Measurements from ENCODE around the gene SOBP.
A peak's percentile ranks its signal among the peaks of the same experiment; 100 is the strongest.

The SOBP gene

DNA sequence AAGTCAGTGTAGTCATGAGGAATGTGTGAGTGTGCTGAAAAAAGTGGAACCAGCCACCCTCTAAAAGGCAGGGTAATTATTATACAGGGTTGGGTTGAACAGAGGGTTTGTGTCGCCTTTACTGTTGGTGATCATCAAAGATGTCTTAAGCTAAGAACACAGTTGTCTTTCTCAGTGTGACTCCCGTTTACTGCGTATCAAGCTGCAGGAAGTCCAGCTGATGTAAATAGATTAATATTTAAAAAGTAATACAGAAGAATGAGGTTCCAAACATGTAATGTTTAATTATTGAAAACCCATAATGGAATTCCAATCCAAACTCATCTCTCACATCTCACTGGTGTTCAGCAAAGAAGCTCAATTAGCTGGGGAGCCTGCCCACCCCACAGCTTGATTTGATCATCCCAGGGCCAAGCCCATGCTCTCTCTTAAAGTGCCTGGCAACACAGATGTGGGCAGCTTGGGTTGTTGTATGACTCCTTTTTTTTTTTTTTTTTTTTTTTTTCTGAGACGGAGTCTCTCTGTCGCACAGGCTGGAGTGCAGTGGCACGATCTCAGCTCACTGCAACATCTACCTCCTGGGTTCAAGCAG lies 127.5 kb downstream of the SOBP start:
- no peak for DNase-seq (ENCODE audit: low read depth in 2 of 2, low spot score in 1 of 2)

DNA sequence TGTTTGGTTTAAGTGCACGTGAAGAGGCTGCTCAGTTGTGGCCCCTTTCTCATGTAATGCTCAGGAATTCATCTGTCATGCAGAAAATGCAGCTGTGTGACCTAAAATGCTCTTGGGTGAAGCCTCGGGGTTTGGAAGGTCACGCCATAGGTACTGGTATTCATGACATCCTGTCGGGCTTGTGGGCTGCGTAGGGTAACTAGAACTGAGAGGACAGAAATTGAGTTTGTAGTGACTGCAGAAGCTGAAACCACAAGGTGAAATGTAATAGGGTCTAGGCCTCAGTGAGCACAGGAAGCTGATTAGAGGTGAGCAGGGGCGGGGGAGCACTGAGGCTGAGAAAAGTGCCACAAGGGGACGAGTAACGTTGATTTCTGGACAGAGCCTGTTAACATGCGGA lies 128.8 kb downstream of the SOBP start:
- peak in 1 of 2 donors; percentile 6 for DNase-seq (ENCODE audit: low read depth in 2 of 2, low spot score in 1 of 2)

DNA sequence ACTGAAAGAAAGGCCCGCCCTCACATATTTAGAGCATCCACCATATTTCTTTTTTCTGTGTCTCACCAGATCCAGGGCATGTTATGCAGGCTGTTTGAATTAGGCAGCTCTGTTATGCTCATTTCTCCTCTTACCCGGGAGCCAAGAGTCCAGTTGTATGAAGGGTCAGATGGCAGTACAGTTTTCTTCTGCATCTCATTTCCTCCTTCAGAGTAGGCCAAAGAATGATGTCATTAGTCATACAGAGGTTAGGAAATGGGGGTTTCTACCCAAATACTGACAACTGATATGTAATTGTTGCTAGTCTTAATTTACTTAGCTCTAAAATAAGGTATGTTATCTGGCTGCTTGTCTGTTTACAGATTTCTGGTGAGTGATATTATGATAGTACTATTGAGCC lies 130.8 kb downstream of the SOBP start:
- no peak for DNase-seq (ENCODE audit: low read depth in 2 of 2, low spot score in 1 of 2)

DNA sequence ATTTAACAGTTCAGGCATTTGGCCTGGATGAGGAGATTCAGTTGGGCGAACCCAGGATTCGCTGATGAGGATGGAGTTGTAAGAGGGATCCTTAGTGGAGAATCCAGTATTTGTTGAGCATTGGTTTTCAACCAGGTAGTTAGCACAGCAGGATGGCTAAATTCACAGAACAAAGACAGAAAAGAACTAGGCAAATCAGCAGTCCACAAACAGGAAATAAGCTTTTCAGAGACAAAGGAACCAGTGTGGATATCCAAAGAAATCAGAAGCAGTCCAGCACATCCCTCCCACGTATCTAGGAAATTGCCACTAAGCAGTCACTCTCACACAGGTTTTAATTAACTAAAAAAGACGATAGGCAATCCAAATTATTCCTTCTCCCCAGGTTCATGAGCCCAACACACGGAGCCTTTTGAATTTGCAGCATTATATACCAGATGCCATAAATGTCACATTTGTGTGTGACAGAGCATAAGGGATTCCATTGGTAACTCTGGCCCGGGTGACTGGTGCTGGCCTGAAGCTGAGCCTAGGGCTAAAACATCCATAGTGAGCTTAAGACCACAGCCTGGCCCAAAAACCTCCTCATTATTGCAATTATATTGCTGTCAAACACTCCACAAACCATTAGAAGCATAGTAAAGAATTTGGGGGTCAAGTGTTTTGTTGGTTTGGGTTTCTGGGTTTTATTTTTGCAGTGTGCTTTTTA lies 131.5 kb downstream of the SOBP start:
- no peak for DNase-seq (ENCODE audit: low read depth in 2 of 2, low spot score in 1 of 2)

DNA sequence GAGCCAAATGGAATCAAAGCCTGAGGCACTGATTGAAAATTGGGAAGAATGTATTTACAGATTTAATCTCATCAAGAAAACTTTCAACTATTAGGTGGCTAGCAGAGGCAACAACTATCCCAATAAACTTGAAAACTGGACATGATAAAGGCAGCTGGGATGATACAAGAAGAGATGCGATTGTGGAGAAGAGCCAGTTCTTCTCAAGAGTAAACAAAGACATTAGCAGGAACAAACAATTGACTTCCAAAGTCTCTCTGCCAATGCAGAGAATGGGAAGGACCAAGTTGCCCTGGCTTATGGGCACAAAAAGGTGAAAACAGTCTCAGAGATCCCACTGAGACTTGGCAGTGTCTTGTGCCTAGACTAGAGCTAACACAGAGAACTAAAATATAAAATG lies 132.4 kb downstream of the SOBP start:
- no peak for DNase-seq (ENCODE audit: low read depth in 2 of 2, low spot score in 1 of 2)

DNA sequence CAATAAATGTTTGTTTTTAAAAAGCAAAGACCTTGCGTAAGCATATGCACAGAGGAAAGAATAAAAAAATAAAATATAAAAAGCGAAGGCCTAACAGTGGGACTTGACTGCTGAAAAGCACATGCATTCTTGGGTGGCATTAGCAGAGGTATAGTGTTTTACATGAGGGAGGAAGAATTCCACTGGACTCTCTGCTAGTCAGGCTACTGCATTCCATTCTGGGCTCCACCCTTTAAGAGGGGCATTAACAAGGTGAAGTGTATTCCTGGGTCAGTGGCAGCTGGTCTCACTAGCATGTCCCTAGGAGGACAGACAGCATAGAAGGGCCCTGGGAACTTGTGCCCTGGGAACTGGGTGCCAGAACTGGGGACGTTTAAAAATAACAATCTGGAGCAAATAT lies 134.1 kb downstream of the SOBP start:
- DNase-seq (ENCODE audit: low read depth in 2 of 2, low spot score in 1 of 2), result no peak

DNA sequence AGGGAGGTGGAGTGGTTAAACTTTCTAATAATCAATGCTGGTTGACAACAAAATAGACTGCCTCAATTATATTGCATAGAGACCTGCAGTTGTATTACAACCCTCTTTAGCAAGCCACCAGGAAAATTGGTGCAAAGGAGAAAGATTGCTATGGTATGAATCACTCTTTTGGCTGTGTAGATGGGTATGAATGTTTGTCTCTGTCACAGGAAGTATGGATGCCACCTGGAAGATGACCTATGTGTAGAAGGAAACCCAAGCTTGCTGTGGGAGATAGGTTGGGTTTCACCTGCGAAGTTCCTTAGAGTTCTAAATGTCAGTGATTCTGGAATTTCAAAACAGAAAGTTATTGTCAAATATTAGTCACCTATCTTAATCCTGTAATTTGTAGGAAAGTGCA lies 134.6 kb downstream of the SOBP start:
- DNase-seq (ENCODE audit: low read depth in 2 of 2, low spot score in 1 of 2), result no peak

DNA sequence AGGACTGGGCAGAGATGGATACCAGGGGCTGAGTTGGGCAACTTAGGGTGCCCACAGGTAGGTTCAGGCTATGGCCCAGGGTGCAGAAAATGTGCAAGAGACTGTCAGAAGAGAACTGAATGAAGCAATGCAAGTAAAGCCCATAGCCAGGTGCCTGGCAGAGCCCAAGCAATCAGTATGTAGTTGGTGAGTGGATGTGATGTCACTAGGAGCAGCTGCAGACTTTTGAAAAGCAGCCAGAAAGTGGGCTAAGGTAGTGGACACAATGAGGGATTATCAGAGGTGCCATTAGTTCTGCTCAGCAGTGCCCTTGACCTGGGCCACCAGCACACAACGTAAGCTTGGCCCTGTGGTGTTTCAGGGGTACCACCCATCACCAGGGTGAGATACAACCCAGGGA lies 135.3 kb downstream of the SOBP start:
- no peak for DNase-seq (ENCODE audit: low read depth in 2 of 2, low spot score in 1 of 2)

DNA sequence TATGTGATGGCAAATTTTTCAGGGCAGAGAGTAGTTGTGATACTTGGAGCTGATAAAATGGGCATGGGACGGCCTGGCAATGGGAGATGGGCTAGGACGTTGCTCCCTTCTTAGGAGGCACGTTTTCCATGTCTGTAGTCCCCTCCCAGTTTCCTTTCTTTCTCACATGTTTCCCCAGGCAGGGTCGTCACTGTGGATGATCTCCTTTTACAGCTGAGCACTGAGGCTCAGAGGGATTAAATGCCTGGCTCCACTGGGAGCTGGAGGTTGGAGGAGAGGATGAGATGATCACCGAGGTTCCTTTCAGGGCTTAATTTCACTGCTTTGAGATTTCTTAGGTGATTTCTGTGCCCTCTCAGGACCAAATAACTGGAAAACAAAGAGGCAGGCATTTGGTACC lies 136.7 kb downstream of the SOBP start:
- no peak for DNase-seq (ENCODE audit: low read depth in 2 of 2, low spot score in 1 of 2)

DNA sequence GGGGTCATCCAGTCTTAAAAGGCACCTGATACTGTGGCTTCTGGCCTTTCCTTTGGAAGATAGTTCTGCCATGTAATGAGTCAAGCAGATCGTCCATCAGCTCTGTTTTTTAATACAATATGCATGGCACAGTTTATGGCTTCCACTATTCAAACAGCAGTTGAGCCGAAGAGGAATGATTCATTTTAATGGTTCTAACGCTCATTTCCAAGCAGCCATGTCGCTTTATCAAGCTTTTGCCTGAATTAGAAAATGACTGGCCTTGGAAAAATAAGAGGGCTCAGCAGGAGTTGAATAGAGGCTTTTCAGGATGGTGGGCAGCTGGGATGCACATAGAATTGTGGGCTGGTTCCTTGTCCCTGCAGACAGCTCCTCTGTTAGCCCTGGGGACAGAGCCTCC lies 138.1 kb downstream of the SOBP start:
- no peak for DNase-seq (ENCODE audit: low read depth in 2 of 2, low spot score in 1 of 2)

DNA sequence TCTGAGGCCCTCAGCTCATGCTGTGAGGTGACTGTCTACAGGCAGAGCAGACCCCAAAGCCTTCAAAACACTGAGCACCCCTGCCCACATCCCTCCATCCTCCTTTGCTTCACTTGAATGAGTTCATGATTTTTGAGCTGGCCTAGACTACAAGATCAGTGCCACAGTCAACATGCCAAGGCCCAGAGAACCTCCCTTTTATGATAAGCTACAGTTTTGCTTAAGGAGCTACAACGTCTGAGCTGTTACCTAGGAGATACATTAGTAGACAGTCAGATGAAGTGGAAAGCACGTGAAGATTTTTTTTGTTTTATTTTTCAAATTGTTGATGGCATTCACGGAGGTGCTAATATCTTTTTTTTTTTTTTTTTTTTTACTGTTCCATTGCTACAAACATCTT lies 139.0 kb downstream of the SOBP start:
- no peak for DNase-seq (ENCODE audit: low read depth in 2 of 2, low spot score in 1 of 2)

DNA sequence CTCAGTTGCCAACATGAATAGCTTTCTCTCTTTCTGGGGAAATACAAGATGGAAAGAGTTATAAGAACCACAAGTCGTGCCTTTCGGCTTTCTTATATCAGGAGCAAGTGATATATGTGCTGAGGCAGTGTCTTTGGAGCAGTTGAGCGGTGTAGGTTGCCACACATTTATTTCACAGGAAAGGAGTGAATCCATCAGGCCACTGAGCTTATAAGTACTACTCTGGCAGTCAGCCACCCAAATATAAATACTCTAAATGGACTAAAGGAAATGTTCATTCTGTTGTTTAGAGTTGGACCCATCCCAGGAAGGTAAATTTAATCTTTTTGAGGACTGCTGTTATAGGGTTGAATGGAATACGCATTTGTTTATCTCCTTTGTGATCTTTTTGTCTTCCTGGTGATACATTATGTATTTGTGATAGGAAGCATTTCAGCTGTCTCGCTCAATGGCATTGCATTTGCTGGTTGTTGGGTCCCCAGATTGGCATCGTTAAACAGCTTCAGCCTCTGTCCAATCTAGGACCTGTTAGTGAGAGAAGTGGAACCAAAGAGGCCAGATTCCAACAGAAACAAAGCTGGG lies 139.7 kb downstream of the SOBP start:
- no peak for DNase-seq (ENCODE audit: low read depth in 2 of 2, low spot score in 1 of 2)

DNA sequence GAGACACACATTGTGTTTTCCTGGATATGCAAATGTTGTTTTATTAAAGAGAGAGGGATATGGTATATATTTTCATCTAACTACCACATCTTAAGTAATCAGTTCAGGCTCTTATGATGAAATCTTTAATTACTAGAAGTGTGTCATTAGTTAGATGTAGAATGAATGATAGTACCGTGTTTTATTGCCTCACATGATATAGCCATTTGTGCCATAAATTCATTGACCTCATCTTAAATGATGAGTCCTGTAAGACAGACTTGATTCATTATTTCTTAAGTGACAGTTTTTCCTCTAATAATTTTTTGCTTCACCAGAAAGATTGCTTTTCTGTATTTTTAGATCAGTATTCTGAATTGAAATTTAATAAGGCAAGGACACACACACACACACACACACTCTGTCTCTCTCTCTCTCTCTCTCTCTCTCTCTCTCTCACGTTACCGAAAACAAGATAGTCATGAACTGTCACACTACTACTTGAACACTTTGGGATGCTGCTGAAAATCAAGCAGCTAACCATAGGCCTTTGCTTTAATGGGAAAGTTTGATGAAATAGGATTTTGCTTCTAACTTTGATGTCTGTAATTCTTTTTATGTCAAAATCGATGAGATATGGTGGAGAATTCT lies 140.5 kb downstream of the SOBP start:
- no peak for DNase-seq (ENCODE audit: low read depth in 2 of 2, low spot score in 1 of 2)

DNA sequence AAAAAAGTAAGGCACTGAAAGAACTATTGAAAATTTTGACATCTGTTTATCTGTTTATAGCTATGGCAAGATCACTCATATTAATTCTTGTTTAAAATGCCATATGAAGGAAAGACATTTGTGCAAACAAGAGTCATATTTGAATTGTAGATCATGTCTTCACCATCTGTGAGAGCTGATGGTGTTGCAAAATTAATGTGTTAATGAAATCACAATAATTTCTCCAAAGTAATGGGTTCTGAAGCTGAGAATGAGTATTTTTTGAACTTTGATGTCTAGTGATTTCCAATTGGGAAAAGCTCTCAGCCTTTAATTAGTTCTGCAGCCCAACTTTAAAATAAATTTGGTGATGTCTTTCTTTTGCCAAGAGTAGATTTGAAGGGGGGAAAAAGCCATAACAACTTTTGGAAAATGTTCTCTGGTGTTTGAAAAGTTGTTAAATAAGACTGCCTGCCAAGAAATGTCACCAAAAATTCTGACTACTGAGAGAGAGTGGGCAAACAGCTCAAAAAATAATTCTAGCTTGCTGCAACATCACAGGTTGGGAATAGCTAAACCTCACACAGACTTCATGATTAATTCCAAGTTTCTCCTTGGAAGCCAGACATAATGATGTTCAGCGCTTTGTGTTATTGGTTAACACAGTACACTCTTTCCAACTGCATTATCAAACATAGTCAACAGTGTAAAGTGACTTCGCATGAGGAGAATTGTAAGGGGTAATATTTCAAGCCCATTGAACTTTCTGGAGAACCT lies 142.6 kb downstream of the SOBP start:
- no peak for DNase-seq (ENCODE audit: low read depth in 2 of 2, low spot score in 1 of 2)

DNA sequence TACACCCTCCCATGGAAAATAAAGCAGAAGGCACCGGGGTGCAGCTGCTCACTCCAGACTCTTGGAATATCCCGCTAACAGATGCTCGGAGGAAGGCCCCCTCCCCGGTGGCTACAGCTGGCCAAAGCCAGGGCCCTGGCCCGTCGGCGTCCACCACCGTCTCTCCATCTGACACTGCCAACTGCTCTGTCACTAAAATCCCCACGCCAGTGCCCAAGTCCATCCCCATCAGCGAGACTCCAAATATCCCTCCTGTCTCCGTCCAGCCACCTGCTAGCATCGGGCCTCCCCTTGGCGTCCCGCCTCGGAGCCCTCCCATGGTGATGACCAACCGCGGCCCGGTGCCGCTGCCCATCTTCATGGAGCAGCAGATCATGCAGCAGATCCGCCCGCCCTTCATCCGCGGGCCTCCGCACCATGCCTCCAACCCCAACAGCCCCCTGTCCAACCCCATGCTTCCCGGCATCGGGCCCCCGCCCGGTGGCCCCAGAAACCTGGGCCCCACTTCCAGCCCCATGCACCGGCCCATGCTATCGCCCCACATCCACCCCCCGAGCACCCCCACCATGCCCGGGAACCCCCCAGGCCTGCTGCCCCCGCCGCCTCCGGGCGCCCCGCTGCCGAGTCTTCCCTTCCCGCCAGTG lies 143.9 kb downstream of the SOBP start:
- no peak for DNase-seq (ENCODE audit: low read depth in 2 of 2, low spot score in 1 of 2)

DNA sequence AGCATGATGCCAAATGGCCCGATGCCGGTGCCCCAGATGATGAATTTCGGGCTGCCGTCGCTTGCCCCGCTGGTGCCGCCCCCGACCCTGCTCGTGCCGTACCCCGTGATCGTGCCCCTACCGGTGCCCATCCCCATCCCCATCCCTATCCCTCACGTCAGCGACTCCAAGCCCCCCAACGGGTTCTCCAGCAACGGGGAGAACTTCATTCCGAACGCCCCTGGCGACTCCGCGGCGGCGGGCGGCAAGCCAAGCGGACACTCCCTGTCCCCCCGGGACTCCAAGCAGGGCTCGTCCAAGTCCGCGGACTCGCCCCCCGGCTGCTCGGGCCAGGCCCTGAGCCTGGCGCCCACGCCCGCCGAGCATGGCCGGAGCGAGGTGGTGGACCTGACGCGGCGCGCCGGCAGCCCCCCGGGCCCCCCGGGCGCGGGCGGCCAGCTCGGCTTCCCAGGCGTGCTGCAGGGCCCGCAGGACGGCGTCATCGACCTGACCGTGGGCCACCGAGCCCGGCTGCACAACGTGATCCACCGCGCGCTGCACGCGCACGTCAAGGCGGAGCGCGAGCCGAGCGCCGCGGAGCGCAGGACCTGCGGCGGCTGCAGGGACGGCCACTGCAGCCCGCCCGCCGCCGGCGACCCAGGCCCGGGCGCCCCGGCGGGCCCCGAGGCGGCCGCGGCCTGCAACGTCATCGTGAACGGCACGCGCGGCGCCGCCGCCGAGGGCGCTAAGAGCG lies 144.6 kb downstream of the SOBP start:
- no peak for DNase-seq (ENCODE audit: low read depth in 2 of 2, low spot score in 1 of 2)

DNA sequence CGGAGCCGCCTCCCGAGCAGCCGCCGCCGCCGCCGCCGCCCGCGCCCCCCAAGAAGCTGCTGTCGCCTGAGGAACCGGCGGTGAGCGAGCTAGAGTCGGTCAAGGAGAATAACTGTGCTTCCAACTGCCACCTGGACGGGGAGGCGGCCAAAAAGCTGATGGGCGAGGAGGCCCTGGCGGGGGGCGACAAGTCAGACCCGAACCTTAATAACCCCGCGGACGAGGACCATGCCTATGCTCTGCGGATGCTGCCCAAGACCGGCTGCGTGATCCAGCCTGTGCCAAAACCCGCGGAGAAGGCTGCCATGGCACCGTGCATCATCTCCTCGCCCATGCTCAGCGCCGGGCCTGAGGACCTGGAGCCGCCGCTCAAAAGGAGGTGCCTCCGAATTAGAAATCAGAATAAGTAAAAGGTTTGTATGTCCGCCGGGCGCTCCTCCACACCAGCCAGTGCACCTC lies 145.2 kb downstream of the SOBP start:
- no peak for DNase-seq (ENCODE audit: low read depth in 2 of 2, low spot score in 1 of 2)

DNA sequence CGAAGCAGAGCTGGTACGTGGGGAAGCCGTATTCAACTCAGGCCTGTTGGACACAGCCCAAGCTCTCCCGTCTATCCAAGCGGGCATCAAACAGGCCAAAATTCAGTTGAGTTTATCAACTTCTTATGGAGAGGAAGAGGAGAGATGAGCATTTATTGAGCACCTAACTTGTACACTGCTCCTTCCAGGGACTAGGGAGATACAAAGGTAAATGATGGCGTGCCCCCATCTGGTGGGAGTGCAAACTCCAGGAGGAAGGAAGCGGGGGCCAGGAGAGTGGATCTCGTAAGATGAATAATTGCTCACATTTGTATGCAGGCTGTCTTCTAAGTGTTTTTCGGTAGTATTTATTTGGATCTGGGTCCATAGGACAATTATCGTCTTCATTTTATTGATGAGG lies 146.6 kb downstream of the SOBP start:
- no peak for DNase-seq (ENCODE audit: low read depth in 2 of 2, low spot score in 1 of 2)

DNA sequence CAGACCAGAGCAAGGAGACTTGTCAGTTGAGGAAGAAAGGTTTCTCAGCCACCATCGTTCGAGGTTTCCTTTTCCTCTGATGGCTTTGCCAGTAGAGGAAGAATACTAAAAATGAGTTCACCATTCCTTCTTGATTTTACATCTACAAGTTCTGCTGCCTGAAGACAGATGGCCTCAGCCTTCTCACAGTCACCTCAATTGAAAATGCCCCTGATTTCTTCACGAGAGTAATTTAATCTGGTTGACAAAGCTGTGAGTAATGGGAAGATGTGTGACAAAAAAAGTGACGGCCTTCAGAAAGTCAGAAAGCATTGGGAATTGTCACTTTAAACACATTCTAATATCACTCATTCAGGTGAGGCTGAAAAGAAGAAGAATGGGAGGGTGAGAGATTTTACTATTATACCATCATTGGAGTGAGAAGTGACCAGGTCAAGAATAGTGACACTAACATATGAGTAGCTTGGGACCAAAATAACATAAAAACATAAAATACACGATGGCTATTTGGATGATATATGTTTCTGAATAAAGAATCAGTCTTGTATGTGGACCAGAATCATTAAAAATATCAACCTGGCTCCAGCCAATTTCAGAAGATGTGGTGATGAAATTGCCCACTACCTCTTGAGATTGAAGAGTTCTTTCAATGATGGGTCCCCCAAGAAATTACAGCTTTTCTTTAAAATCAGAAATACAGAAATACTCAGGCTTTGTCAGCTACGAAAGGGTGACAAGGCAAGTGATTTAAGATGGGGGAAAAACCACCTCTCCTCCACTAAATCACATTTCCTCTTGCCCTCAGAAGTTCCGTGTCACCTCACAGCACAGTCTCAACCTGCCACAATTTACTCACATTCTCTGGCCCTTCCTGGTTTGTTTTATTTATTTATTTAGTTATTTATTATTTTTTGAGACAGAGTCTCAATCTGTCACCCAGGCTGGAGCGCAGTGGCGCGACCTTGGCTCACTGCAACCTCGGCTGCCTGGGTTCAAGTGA lies 147.7 kb downstream of the SOBP start:
- DNase-seq (ENCODE audit: low read depth in 2 of 2, low spot score in 1 of 2), result no peak

Data from stimulated activated CD8-positive, alpha-beta memory T cell treated with anti-CD3 and anti-CD28 coated beads, Interleukin-4, amount 100 ng/mL, for 1 hour (primary cell).